HG03520 (cell line): ENCODE results near the gene SAMD4A.

Experiments
- ATAC-seq: cut with Tn5 transposase; IDR thresholded peaks from one replicate; pipeline ENCODE4 v1.9.1; 2021; ENCODE audit warnings: mild to moderate bottlenecking, moderate library complexity; ENCODE audit not compliant: unreplicated experiment

SAMD4A gene

DNA sequence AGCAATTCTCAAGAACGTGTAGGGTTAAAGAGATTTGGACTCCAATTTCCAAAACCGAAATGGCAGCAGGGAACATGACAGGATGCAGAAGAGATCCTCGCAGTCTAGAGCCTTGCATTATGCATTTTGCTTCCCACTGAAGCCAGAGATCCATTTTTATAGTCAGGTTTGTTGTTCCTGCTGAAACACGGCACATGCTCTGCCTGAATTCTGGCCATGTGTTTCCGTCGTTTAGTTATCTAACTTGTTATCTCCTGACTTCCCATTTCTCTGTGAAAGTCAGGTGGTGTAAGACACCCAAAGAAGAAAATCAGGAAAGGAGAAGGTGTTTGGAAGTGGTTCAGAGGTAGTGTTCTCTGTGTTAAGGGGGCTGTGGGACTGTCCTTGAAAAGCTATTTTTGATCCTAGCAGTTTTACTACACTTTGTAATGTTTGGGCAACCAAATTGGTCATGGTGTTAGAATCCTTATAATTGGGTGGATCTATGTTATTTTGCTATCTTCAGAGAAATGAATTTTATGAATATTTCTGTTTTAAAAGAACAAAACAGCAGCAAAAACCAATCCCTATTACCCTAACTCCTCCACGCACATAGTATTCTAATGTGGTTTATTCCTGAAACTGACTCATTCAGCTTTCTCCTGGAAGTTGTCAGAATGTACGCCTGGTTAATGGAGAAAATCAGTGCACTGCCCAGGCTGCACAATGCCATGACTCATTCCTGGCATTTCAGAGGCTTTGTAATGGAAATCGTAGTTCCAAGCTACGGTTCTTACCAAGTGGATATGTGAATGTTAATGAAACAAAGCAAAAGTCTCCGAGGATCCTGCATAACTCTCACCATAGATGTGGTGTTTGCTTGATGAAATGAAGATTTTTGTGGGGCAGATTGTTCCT lies 110.1 kb downstream of the SAMD4A start:
- no peak for ATAC-seq

DNA sequence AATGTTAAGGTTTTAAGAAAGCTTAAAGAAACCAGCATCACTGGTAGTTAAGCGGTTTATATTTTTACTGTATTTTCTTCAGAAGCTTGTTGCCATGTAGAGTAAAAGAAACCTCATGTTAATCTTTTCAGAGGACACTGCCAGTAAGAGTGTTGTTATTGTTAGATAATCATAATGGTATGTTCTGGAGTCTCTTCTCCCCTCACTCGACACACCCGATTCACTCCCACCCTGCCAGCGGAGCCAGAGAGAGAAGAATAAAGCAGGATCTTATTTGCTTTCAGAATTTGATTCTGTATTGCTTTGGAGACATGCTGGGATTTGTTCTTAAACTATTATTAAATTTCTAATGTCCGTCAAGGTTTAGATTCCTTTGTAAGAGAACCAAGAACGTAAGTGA lies 113.7 kb downstream of the SAMD4A start:
- ATAC-seq: no peak

DNA sequence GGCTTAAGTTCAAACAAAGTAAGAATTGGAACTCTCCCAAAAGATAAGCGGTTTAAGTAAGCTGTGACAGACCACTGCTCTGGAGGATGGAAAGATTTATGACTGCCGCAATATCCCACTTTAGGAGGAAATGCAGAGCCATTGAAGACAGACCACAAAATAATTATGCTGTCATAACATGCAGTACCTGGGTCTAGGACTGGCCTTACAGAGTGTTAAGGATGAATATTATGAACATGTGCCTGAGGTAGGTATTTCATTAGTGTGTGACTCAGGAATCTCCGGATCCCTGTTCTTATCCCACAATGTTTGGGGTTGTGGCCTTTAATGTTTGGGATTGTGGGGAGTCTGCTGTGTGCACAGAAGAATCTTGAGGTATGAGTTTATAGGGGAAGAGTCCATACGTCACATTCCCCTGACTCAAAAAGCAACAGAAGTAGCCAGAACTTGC lies 114.9 kb downstream of the SAMD4A start:
- no peak for ATAC-seq

DNA sequence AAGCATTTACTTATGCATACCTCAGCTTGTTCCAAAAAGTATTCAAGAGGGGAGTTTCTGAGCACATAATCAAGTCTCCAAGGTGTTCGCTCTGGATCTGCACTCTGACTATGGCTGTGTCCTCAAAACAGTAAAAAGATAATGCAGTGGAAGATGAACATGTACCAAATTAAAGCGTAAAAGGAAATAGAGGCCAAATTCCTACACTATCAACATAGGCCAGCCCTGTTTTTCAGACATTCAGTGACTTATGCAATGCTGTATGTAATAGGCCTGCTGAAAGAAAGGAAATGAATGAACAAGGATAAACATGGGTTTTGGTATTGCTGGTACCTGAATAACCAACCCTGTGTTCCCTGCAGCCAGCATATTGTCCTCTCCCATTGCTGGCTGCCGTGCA lies 115.7 kb downstream of the SAMD4A start:
- ATAC-seq: no peak

DNA sequence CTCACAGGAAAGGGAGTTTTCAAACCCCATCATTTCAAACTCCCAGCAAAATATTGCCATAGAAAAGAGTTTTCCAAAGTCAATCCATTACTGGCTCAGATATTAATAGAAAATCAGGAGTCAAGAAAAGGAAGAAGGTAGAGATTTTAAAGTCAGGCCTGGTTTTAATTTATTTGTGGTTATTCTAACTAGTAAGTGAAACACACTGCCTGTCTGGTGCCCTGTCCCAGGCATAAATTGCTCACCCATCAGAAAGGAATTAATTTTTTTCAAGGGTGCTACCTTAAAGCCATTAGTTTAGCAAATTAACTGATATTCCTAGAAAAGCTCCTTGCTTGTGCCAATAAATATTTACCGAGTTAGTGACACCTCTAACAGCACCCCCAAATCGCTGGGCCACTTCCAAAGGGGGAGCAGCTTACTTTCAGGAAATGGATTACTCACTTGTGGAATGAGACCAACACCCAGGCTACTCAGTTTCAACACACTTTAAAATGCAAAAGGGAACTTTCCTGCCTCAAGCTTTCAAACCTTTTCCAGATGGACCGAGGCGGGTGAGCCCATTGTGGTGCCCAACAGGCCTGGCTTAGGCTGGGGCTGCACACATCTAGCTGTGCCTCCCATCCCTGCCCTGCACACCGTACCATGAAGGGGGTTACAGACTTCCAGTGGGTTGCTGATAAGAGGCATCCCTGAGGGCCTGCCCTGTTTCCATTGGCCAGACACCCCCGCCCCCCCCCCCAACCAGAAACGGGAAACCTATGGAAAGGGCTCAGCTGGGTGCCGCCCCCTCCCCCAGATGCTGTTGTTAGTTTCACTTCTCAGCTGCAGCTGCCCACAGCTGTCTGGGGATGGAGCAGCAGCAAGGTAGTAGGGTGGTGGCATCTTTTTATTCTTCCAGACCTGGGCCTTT lies 117.2 kb downstream of the SAMD4A start:
- no peak for ATAC-seq

DNA sequence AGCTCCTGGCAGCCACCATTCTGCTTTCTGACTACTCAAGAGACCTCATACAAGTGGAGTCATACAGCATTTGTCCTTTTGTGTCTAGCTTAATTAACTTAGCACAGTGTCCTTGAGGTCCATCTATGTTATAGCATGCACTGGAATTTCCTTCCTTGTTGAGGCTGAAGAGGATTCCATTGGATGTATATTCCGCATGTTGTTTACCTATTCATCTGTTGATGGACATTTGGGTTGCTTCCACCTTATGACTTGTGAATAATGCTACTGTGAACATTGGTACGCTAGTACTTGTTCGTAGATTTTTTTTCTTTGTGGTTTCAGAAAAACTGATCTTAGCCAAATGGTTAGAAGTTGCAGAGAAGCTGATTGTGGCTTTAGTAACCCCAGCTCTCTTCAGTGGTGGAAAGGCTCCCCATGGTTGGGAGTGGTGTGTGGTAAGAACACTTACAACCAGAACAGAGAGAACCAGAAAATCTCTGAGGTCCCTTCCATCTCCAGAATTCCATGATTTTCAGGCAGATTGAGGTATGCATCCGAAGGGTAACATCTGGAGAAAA lies 118.4 kb downstream of the SAMD4A start:
- no peak for ATAC-seq

DNA sequence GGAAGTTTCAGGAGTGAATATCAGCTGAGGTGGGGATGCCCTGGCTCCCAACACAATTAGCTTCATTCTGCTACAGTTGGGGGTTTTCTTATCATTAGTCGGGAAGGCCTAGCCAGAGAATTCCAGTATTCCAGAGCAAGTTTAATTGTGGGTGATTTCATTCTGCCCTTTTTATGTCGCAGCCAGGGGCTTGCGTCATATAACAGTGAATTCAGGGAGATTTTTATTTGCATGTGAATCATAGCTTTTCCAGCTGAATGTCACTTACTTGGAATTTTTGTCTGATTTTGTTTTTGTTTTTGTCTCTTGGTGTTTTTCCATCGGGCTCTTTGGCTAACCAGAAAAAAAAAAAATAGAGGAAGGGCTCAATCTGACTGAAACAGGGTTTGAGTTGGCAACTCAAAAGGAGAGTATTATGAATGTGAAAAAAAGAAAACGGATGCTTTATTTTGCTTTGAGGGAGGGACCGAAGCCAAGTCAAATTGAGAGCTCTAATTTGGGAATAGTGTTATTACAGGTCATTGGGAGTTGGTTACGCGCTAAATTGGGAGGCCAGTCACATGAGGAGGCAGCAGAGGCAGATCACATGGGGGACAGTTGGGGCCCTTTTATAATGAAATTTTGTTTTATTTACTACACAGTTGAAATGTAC lies 119.4 kb downstream of the SAMD4A start:
- ATAC-seq: no peak

DNA sequence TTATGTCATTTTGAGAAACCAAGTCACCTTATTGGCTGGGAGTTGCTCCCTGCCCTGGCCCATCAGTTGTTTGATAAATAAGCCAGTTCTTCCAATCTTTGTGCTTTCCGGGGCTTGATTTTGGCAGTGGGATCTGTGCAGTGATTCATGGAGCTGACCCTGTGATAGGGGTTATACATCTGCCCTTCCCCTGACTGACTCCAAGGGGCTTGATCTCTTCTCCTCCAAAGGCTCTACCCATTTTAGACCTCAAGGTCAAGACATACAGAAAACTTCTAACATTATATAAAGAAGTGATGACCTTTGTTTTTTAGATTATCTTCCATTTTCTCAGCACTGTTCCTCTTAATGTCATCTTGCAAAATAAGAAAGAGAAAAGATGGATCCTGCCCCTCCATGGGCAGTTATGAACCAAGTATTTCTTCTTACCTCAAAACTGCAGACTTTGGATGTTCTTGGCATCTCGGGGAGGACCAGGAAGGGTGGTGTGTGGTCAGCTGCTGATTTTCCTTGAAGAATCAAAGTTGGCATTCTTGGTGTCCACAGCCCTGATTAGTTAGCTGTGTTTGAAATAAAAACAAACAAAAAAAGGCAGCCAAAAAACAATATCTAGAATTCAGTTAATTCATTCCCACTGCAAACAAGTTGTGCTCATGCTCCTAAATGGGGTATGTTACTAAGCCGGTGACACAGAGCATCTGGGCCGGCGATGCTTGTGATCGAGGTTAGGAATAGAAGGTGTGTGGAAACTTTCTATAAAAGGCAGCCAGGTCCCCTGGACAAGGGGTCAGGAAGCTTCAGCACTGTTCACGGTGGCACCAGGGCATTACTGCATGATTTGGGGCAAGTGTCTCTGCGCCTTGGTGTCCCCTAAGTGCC lies 120.2 kb downstream of the SAMD4A start:
- no peak for ATAC-seq

DNA sequence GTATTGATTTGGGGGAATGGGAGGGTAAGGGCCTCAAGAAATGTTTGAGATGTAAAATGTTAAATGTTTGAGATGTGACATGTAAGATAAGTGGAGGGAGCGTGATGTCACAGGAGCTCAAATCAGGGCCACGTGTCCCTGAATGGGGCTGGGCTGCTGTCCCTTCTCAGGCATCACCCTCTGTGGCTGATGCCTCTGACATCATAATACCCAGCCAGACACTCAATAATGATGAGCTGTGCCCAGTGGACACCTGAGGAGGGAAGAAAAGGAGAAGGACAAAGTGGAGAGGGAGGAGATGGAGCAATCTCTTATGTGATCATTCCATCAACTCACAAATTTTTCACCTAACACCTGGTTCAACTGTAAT lies 120.8 kb downstream of the SAMD4A start:
- no peak for ATAC-seq

DNA sequence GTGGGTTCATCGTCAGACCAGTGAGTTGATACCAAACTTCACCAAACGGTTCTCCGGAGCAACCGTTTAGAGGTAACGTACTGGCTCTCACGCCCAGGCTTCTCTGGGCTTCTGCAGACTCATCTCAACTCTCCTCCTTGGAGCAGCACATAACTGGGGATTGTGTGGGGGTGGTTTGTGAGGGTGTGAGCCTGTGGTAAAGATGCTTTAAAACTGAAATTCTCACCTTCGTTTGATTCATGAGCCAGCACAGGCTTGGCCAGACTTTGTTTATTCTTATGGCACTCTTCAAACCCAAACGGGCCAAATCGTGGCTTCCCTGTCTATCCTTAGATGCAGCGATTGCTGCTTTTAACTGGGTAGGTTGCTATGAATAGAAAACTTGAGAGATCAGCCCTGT lies 121.3 kb downstream of the SAMD4A start:
- no peak for ATAC-seq

DNA sequence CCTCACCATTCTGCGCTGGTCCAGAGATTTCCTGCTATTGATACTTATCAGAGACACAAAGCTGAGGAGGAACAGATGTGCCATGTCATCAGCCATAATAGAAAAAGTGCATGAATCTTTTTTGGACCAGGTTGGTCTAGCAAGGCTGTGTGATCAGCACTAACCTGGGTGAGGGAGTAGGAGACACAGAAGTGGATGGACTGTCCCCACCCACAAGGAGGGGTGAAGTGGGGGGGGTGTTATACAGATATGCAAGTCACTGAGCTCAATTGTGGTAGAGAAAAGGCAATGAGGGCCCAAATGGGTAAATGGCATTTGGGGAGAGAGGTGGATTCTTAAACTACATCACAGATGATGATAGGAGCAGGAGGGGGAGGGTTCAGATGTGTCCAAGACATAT lies 123.0 kb downstream of the SAMD4A start:
- no peak for ATAC-seq

DNA sequence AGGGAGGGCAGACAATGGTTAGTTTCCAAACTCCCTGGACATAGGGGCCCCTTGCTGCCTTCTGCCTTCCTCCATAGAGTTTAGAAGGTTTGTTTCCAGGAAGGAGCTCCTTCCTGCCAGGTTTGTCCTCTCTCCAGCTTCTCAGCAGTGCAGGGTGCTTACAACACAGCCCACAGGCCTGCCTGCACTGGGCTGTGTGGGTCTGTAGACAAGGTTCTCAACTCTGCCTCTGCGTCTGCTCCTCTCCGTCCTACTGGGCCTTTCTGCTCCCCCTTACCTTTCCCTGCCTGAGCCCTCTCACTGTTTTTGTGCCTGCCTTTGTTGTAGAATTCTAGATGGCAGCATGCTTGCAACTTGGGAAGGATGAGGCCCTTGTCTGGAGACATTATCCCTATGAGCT lies 124.0 kb downstream of the SAMD4A start:
- ATAC-seq: no peak

DNA sequence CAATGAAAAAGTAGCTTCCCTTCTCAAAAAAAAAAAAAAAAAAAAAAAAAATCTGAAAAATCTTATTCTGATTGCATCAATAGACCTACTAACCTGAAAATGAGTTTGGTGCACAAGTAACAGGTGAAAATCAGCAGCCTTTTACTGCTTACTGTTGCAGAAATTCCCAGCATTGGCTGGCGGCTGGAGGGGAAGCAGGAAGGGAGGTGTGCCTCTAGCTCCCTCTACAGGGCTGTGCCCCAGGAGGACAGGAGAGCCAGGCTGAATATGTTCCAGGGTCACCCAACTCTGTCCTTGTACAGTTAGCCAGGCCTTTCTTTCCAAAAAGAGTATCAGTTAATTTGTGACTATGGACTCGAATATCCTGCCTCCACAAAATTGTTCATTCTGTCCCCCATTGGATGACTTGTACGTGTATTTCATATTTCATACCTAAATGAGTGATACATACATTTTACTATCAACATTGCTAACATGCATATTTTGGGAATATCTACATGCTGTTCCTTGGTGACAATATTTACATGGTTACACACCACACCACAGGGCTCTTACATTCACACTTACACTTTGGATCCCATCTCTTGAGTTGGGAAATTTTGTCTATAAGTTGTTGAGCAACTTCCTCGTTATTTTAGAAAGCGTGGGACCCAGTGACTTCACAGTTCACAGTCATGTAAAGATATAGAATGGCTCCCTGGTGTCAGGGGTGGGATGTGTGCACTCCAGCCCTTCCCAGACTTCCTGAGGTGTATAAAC lies 124.8 kb downstream of the SAMD4A start:
- ATAC-seq: no peak

DNA sequence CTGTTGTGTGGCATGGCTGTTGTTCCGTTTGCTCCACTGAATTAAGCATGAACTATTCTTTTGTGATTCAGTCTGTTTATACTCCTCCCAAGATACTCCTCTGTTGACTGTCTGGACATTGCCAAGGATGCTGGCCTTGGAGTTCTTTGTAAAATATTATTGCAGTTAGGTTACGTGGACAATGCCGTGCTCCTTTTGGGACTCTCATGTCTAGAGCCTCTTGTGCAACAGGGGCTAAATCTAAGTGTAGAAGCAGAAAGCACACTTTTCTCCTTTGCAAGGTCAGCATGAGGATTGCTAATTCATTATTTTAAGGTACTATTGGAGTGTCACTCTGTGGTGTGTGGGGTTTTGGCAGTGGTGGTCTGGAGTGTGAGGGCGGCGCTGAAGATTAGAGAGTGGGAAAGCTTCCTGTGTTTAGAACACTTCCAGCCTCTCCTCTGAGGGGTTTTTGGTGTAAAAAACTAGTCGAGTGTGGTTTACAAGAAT lies 125.4 kb downstream of the SAMD4A start:
- ATAC-seq: no peak

DNA sequence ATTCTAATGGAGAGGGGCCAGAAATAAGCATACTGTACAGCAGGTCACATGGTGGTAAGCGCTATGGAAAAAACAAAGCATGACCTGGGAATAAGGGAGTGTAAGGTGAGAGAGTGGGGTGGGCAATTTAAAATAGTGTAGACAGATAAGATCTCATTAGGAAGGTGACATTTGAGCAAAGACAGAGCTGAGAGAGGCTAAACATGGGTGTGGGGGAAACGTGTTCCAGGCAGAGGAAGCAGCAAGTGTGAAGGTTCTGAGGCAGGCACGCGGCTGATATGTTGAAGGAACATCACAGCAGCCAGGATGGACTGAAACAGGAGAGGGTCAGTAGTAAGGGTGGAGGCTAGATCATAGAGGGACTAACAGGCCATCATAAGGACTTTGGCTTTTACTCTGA lies 126.8 kb downstream of the SAMD4A start:
- ATAC-seq: no peak

DNA sequence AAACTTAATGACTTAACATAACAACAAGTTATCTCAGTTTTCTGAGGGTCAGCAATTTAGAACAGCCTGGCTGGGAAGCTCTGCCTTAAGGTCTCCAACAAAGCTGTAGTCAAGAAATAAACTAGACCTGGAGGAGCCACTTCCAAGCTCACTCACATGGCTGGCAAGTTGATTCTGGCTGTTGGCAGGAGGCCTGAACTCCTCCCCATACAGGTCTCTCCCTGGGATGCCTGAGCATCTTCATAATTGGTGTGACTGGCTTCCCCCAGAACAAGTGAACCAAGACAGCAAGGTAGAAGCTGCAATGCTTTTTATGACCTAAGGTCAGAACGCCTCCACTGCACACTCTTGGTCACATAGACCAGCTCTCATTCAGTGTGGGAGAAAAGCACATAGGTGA lies 128.3 kb downstream of the SAMD4A start:
- ATAC-seq: no peak

DNA sequence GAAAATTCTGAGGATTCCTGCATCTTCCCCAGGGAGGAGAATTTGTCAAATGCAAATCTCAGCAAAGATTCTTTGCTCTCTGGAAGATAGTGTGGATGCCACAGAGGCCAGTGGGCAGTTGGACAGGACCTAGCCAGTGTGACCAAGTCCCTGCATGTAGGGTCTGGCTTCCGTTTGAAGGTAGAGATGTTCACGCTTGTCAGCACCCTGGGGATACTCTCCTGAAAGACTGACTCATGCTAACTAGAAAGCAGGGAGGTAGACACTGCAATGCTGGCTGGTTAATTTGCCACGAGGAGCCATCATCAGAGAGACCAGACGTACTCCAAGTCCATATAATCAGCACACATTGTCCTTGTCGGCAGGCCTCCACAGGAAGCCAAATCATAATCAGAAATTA lies 130.1 kb downstream of the SAMD4A start:
- no peak for ATAC-seq

DNA sequence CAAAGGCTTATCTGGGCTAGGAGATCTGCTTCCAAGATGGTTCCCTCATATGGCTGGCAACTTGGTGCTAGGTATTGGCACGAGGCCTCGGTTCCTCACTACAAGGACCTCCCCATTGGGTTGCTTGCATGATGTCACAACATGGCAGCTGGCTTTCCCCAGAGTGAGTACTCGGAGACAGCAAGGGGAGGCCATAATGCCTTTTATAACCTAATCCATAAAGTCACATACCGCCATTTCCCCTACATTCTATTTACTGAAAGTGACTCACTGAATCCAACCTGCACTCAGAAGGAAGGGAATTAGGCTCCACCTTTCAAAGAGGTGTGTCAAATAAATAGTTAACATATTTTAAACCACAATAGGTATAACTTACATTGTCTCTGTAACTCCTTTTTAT lies 130.9 kb downstream of the SAMD4A start:
- no peak for ATAC-seq

DNA sequence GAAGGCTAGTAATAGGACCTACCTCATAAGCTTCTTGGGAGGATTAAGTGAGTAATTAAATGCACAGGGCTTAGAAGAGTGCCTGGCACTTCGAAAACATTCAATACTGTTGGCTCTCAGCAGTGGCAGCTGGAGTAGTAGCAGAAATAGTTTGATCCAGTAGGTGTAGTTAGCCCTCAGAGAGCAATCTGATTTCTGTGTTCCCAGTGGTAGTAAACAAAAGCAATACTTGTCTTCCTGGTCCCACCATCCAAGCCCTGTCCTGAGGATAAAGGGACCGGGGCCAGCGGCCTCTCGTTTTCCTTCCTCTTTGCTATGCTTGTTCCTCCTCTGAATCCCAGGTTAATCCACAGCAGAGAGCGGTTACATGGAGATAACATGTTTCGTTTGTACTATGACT lies 131.6 kb downstream of the SAMD4A start:
- no peak for ATAC-seq
